Measurements from ENCODE around the gene CCDC194.

DNA sequence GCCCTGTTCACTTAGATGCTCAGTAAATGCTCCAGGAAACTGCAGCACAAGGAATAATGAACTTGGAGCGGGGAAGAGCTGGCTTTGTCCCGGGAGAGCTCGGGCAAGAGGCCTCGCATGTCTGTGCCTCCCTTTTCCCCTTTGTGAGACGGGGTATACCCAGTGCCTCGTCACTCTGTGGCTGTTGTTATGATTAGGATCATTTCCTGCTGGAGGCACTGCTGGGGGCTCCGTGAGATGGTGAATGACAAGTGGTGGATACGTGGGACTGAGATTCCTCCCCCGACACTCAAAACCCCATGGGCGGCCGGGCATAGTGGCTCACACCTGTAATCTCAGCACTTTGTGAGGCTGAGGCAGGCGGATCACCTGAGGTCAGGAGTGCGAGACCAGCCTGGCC, 15.7 kb downstream of the CCDC194 start:
- TF ChIP-seq RAD21 (IDR thresholded peaks at IDR 0.05) (no peak), SP1 (IDR thresholded peaks at IDR 0.05) (no peak)
- TF ChIP-seq, protein P1, sequence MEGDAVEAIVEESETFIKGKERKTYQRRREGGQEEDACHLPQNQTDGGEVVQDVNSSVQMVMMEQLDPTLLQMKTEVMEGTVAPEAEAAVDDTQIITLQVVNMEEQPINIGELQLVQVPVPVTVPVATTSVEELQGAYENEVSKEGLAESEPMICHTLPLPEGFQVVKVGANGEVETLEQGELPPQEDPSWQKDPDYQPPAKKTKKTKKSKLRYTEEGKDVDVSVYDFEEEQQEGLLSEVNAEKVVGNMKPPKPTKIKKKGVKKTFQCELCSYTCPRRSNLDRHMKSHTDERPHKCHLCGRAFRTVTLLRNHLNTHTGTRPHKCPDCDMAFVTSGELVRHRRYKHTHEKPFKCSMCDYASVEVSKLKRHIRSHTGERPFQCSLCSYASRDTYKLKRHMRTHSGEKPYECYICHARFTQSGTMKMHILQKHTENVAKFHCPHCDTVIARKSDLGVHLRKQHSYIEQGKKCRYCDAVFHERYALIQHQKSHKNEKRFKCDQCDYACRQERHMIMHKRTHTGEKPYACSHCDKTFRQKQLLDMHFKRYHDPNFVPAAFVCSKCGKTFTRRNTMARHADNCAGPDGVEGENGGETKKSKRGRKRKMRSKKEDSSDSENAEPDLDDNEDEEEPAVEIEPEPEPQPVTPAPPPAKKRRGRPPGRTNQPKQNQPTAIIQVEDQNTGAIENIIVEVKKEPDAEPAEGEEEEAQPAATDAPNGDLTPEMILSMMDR (IDR thresholded peaks at IDR 0.05; ENCODE audit: low read depth, low read length, missing input control): no peak
- TF ChIP-seq, protein P2, sequence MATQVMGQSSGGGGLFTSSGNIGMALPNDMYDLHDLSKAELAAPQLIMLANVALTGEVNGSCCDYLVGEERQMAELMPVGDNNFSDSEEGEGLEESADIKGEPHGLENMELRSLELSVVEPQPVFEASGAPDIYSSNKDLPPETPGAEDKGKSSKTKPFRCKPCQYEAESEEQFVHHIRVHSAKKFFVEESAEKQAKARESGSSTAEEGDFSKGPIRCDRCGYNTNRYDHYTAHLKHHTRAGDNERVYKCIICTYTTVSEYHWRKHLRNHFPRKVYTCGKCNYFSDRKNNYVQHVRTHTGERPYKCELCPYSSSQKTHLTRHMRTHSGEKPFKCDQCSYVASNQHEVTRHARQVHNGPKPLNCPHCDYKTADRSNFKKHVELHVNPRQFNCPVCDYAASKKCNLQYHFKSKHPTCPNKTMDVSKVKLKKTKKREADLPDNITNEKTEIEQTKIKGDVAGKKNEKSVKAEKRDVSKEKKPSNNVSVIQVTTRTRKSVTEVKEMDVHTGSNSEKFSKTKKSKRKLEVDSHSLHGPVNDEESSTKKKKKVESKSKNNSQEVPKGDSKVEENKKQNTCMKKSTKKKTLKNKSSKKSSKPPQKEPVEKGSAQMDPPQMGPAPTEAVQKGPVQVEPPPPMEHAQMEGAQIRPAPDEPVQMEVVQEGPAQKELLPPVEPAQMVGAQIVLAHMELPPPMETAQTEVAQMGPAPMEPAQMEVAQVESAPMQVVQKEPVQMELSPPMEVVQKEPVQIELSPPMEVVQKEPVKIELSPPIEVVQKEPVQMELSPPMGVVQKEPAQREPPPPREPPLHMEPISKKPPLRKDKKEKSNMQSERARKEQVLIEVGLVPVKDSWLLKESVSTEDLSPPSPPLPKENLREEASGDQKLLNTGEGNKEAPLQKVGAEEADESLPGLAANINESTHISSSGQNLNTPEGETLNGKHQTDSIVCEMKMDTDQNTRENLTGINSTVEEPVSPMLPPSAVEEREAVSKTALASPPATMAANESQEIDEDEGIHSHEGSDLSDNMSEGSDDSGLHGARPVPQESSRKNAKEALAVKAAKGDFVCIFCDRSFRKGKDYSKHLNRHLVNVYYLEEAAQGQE (IDR thresholded peaks at IDR 0.05): no peak
